HG02798 (cell line): ENCODE measurements around the gene ATP5F1D.

Source experiments
- ATAC-seq: cut with Tn5 transposase; IDR thresholded peaks from one replicate; pipeline ENCODE4 v1.9.1; 2021; ENCODE audit warnings: mild to moderate bottlenecking; ENCODE audit not compliant: unreplicated experiment, poor library complexity

ATP5F1D gene

GRCh38 chr19:1220477-1220930 is 21.0 kb upstream of the ATP5F1D start:
- ATAC-seq, result no peak

GRCh38 chr19:1220976-1221903 is 20.3 kb upstream of the ATP5F1D start:
- ATAC-seq, result no peak

GRCh38 chr19:1221904-1222255 is 19.7 kb upstream of the ATP5F1D start:
- ATAC-seq, result no peak

- no peak for ATAC-seq
These were observed 19.2 kb upstream of the ATP5F1D start for GRCh38 chr19:1222394-1222793.

- no peak for ATAC-seq
These were observed 18.3 kb upstream of the ATP5F1D start for GRCh38 chr19:1223018-1223855.

GRCh38 chr19:1224047-1224825 is 17.3 kb upstream of the ATP5F1D start:
- no peak for ATAC-seq

- no peak for ATAC-seq
These were observed 16.7 kb upstream of the ATP5F1D start for GRCh38 chr19:1224847-1225246.

GRCh38 chr19:1225440-1226226 is 15.9 kb upstream of the ATP5F1D start:
- no peak for ATAC-seq

GRCh38 chr19:1226227-1226518 is 15.4 kb upstream of the ATP5F1D start:
- ATAC-seq, result no peak

- ATAC-seq, result no peak
These were observed 14.8 kb upstream of the ATP5F1D start for GRCh38 chr19:1226522-1227303.

GRCh38 chr19:1227304-1228054 is 14.1 kb upstream of the ATP5F1D start:
- ATAC-seq, result no peak

- no peak for ATAC-seq
These were observed 13.2 kb upstream of the ATP5F1D start for GRCh38 chr19:1228161-1228957.

- no peak for ATAC-seq
These were observed 12.3 kb upstream of the ATP5F1D start for GRCh38 chr19:1229056-1229923.

- ATAC-seq, result no peak
These were observed 11.4 kb upstream of the ATP5F1D start for GRCh38 chr19:1229924-1230782.

- ATAC-seq, result no peak
These were observed 10.6 kb upstream of the ATP5F1D start for GRCh38 chr19:1230783-1231489.
